OCI-LY1 (cell line): ENCODE data around the gene CNTNAP5.

ENCODE experiments used
- H2AFZ ChIP-seq: fragments of 200-600 bp; sonication (generic), shearing (Covaris generic); 2 replicates; pipeline ENCODE4 v1.6.0; 2014; ENCODE audit warnings: antibody characterized with exemption, mild to moderate bottlenecking, low read length
- H3F3A ChIP-seq: fragments of 200-600 bp; sonication (generic), shearing (Covaris generic); 2 replicates; pipeline ENCODE4 v1.6.0; 2014; ENCODE audit warnings: mild to moderate bottlenecking, antibody characterized with exemption, low read length, moderate library complexity; ENCODE audit not compliant: insufficient read depth
- H3K27ac ChIP-seq: fragments of 200-600 bp; sonication (generic); 2 replicates; pipeline ENCODE4 v1.5.1; 2014; ENCODE audit warnings: low read length, mixed run types, mild to moderate bottlenecking, low read depth; ENCODE audit not compliant: poor library complexity, severe bottlenecking
- H3K27me3 ChIP-seq: fragments of 200-600 bp; sonication (generic); 2 replicates; pipeline ENCODE4 v1.6.0; 2014; ENCODE audit warnings: antibody characterized with exemption, mild to moderate bottlenecking, low read length, moderate library complexity; ENCODE audit not compliant: insufficient read depth
- H3K36me3 ChIP-seq: fragments of 200-600 bp; sonication (generic); 2 replicates; pipeline ENCODE4 v1.6.1; 2014; ENCODE audit warnings: mild to moderate bottlenecking, antibody characterized with exemption, low read length, moderate library complexity, mixed read lengths; ENCODE audit not compliant: insufficient read depth
- H3K4me1 ChIP-seq: fragments of 200-600 bp; sonication (generic); 2 replicates; pipeline ENCODE4 v1.5.1; 2014; ENCODE audit warnings: mild to moderate bottlenecking, low read length, moderate library complexity; ENCODE audit not compliant: insufficient read depth, severe bottlenecking
- H3K4me2 ChIP-seq: fragments of 200-600 bp; sonication (generic), shearing (Covaris generic); 2 replicates; pipeline ENCODE4 v1.6.1; 2014; ENCODE audit warnings: low read length
- H3K4me3 ChIP-seq: fragments of 200-600 bp; sonication (generic); 2 replicates; pipeline ENCODE4 v1.5.1; 2014; ENCODE audit warnings: low read length, low read depth, mild to moderate bottlenecking, mixed read lengths; ENCODE audit not compliant: poor library complexity, severe bottlenecking
- H3K79me2 ChIP-seq: fragments of 200-600 bp; shearing (Covaris generic); 2 replicates; pipeline ENCODE4 v1.6.1; 2016; ENCODE audit warnings: mixed run types, low read length, mixed read lengths; ENCODE audit not compliant: insufficient read depth
- H3K9ac ChIP-seq: fragments of 200-600 bp; sonication (generic), shearing (Covaris generic); 2 replicates; pipeline ENCODE4 v1.6.1; 2014; ENCODE audit warnings: mild to moderate bottlenecking, low read length, mixed read lengths
- H3K9me2 ChIP-seq: fragments of 200-600 bp; sonication (generic), shearing (Covaris generic); 2 replicates; pipeline ENCODE4 v1.6.1; 2014; ENCODE audit warnings: low read depth, mild to moderate bottlenecking, low read length, mixed read lengths
- H3K9me3 ChIP-seq: fragments of 200-600 bp; shearing (Covaris generic); 2 replicates; pipeline ENCODE4 v1.6.1; 2014; ENCODE audit warnings: low read length, mixed read lengths
- H4K20me1 ChIP-seq: fragments of 200-600 bp; sonication (generic), shearing (Covaris generic); 2 replicates; pipeline ENCODE4 v1.6.0; 2016; ENCODE audit warnings: mild to moderate bottlenecking, low read length; ENCODE audit not compliant: insufficient read depth
- EZH2 ChIP-seq: fragments of 200-600 bp; sonication (generic), shearing (Covaris generic); IDR thresholded peaks from 2 replicates; pipeline ENCODE4 v1.8.0; 2017; ENCODE audit warnings: borderline replicate concordance, mixed run types, mild to moderate bottlenecking, antibody characterized with exemption, low read length, moderate library complexity, mixed read lengths
- TF ChIP-seq, protein P1 (sequence below): fragments of 200-600 bp; sonication (generic), shearing (Covaris generic); IDR thresholded peaks from 2 replicates; pipeline ENCODE4 v1.5.1; 2017; ENCODE audit warnings: mild to moderate bottlenecking, antibody characterized with exemption, low read length, moderate library complexity, mixed read lengths

The CNTNAP5 gene

DNA sequence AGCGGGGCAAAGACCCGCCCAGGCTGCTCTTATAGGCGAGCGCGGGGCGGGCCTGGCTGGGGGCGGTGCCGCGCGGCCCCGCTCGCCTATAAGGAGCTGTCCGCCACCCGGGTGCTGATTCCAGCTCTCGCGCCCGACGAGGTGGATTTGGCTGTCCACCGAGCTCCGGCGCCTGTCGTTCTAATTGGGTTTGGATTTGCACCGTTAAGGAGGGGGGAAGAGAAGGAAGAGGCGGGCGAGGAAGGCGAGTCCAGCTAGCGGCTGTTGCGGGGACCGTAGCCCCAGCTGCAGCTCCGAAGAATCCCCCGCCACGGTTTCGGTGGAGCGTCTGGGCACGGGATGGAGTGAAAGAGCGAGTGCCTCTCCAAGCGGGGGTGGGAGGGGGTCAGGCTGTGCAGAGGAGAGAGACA lies at the start of gene CNTNAP5:
Gene CNTNAP5, plus strand, starts transcription at position 117 of the 410 bp plus-strand sequence. CDS start 364 bp downstream, outside the sequence.
- TF ChIP-seq EZH2: no peak
- TF ChIP-seq, protein P1, sequence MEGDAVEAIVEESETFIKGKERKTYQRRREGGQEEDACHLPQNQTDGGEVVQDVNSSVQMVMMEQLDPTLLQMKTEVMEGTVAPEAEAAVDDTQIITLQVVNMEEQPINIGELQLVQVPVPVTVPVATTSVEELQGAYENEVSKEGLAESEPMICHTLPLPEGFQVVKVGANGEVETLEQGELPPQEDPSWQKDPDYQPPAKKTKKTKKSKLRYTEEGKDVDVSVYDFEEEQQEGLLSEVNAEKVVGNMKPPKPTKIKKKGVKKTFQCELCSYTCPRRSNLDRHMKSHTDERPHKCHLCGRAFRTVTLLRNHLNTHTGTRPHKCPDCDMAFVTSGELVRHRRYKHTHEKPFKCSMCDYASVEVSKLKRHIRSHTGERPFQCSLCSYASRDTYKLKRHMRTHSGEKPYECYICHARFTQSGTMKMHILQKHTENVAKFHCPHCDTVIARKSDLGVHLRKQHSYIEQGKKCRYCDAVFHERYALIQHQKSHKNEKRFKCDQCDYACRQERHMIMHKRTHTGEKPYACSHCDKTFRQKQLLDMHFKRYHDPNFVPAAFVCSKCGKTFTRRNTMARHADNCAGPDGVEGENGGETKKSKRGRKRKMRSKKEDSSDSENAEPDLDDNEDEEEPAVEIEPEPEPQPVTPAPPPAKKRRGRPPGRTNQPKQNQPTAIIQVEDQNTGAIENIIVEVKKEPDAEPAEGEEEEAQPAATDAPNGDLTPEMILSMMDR: no peak
- no peaks in the 10 kb centered on the region for H3K4me1 ChIP-seq
- H3K27me3 ChIP-seq: no peaks in the 10 kb centered on the region
- H3K4me2 ChIP-seq: no peak within 1 kb of the TSS
- no peaks in the 10 kb centered on the region for H3F3A ChIP-seq
- no peak within 1 kb of the TSS for H2AFZ ChIP-seq
- H3K36me3 ChIP-seq: no peaks in the 10 kb centered on the region
- H3K4me3 ChIP-seq: no peak within 1 kb of the TSS
- no peak within 1 kb of the TSS for H3K27ac ChIP-seq
- no peaks in the 10 kb centered on the region for H3K9me2 ChIP-seq
- no peaks in the 10 kb centered on the region for H3K9me3 ChIP-seq
- no peaks in the 10 kb centered on the region for H3K79me2 ChIP-seq
- no peak within 1 kb of the TSS for H3K9ac ChIP-seq
- H4K20me1 ChIP-seq: no peaks in the 10 kb centered on the region

DNA sequence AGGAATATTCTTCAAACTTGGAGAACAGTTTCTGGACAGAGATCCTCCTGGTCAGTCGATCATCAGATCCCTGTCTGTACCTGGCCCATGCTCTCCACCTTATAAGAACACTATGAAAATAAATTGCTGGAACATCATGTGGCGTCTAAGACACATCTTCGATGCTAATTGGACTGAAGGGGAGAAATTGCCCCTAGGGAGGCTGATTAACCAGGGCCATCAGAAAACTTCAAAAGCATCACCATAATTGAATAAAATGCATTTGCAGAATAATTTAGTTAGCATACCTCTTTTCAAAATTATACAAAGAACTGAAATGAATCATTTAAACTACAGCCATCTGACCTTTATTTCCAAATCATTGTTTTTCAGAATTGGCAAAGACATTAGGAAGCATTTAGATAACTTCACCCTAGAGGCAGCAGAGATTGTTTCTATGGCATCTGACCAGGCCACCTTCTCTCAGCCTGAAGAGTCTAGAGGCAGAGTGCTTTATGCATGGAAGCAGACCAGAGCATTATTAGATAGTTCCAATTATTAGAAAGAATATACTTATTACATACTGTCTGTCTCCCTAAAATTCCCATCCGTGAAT lies 48.9 kb upstream of the CNTNAP5 start:
- Histone ChIP-seq H3K79me2 (no peaks in the 10 kb centered on the region), H3F3A (no peaks in the 10 kb centered on the region), H2AFZ (no peak overlapping the region), H3K9ac (no peak overlapping the region), H3K27ac (no peak overlapping the region), H3K9me2 (no peaks in the 10 kb centered on the region), H3K27me3 (no peaks in the 10 kb centered on the region), H3K4me2 (no peak overlapping the region), H3K4me1 (no peaks in the 10 kb centered on the region), H3K4me3 (no peak overlapping the region), H3K9me3 (no peaks in the 10 kb centered on the region), H4K20me1 (no peaks in the 10 kb centered on the region), H3K36me3 (no peaks in the 10 kb centered on the region)
- no peak for TF ChIP-seq EZH2
- TF ChIP-seq, protein P1: no peak

DNA sequence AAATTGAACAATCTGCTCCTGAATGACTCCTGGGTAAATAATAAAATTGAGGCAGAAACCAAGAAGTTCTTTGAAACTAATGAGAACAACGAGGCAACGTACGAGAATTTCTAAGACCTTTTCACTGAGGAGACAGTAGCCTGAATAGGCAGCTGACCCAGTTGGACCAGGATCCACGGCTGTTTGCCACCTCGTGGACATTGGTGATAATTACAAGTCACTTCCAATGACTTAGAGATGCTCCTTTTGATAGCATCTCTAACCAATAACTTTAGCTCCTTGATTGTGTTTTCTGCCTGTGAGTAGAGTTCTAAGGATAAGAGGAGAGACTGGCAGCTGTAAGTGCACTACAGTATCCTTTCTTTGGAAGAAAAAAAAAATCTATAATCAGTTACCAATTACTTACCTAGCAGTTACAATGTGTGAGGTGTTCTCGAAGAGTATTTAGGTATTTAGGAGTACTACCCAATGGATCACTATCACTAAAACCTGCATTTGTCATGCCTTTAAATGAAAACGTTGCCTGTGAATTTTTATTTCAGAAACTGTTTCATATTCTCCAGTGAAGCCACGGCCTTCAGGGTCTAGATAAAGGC lies 31.3 kb upstream of the CNTNAP5 start:
- no peaks in the 10 kb centered on the region for H3K36me3 ChIP-seq
- H3K4me3 ChIP-seq: no peak overlapping the region
- no peaks in the 10 kb centered on the region for H3K4me1 ChIP-seq
- no peak overlapping the region for H2AFZ ChIP-seq
- no peaks in the 10 kb centered on the region for H3K79me2 ChIP-seq
- H3K9ac ChIP-seq: no peak overlapping the region
- H3K9me2 ChIP-seq: no peaks in the 10 kb centered on the region
- no peak overlapping the region for H3K27ac ChIP-seq
- TF ChIP-seq, protein P1: peak; percentile 57
- TF ChIP-seq EZH2: no peak
- H3F3A ChIP-seq: no peaks in the 10 kb centered on the region
- H3K27me3 ChIP-seq: no peaks in the 10 kb centered on the region
- no peaks in the 10 kb centered on the region for H4K20me1 ChIP-seq
- H3K9me3 ChIP-seq: no peaks in the 10 kb centered on the region
- H3K4me2 ChIP-seq: no peak overlapping the region
